PFSK-1 (cell line): ENCODE results near the gene CCND3.
A peak's percentile ranks its signal among the peaks of the same experiment; 100 is the strongest.

Experiments
- FOXP2 ChIP-seq: optimal IDR thresholded peaks from 2 replicates; pipeline ENCODE3; 2011; ENCODE audit warnings: borderline replicate concordance, control low read depth, inconsistent platforms; ENCODE audit not compliant: insufficient read depth; ENCODE audit errors: extremely low read length, extremely low read depth
- POLR2AphosphoS5 ChIP-seq: IDR thresholded peaks from 2 replicates; pipeline ENCODE4 v1.6.1; 2012; ENCODE audit warnings: low read depth, mild to moderate bottlenecking, control low read depth, low read length, moderate library complexity
- REST ChIP-seq, 2 experiments: IDR thresholded peaks; 2 replicates each; pipeline versions ENCODE4 v1.6.1 to v1.8.0; 2011 to 2012; ENCODE audit warnings: low read depth in 2 of 2, low read length in 2 of 2, control low read depth in 1 of 2, inconsistent platforms in 1 of 2, mild to moderate bottlenecking in 1 of 2, moderate library complexity in 1 of 2; ENCODE audit not compliant: insufficient read depth in 1 of 2
- SIN3A ChIP-seq: IDR thresholded peaks from 2 replicates; pipeline ENCODE4 v1.6.1; 2012; ENCODE audit warnings: mild to moderate bottlenecking, low read length, moderate library complexity, borderline replicate concordance; ENCODE audit not compliant: insufficient read depth
- TAF1 ChIP-seq: IDR thresholded peaks from 2 replicates; pipeline ENCODE4 v1.6.1; 2012; ENCODE audit warnings: low read length, control low read depth, borderline replicate concordance; ENCODE audit not compliant: insufficient read depth

Gene CCND3

GRCh38 chr6:41895300-41896233, 46.0 kb downstream of the CCND3 start, which contains the start of gene USP49:
Gene USP49 (minus strand): TSS chr6:41895375. CDS start chr6:41806983, 88,392 bp downstream.
- TF ChIP-seq FOXP2 (peak; percentile 82), TAF1 (no peak), REST (IDR thresholded peaks at IDR 0.05; ENCODE audit: insufficient read depth in 1 of 2, low read depth in 2 of 2, low read length in 2 of 2) (no peak)

- TF ChIP-seq POLR2AphosphoS5 (no peak), SIN3A (no peak), FOXP2 (no peak), REST (IDR thresholded peaks at IDR 0.05; ENCODE audit: insufficient read depth in 1 of 2, low read depth in 2 of 2, low read length in 2 of 2) (no peak), TAF1 (no peak)
These were observed 47.0 kb downstream of the CCND3 start for GRCh38 chr6:41894366-41895299.

- no peak for TF ChIP-seq TAF1
- TF ChIP-seq FOXP2: no peak
- no peak for TF ChIP-seq POLR2AphosphoS5
- no peak for TF ChIP-seq SIN3A
- TF ChIP-seq REST (IDR thresholded peaks at IDR 0.05; ENCODE audit: insufficient read depth in 1 of 2, low read depth in 2 of 2, low read length in 2 of 2): no peak
These were observed 48.6 kb downstream of the CCND3 start for GRCh38 chr6:41892921-41893564.

- TF ChIP-seq FOXP2 (no peak), POLR2AphosphoS5 (no peak), REST (IDR thresholded peaks at IDR 0.05; ENCODE audit: insufficient read depth in 1 of 2, low read depth in 2 of 2, low read length in 2 of 2) (no peak), TAF1 (no peak), SIN3A (no peak)
These were observed 54.3 kb downstream of the CCND3 start for GRCh38 chr6:41887331-41887751.
